Tibial nerve (tissue), 3 donors: Measurements from ENCODE around the gene FNBP1.

Experiments used
- POLR2A ChIP-seq, 2 donors: fragments of 450-650 bp; IDR thresholded peaks; one replicate each; pipeline ENCODE4 v1.6.1; 2017; ENCODE audit warnings: antibody characterized with exemption in 2 of 2, mild to moderate bottlenecking in 2 of 2, moderate library complexity in 2 of 2
- TF ChIP-seq, protein P1 (sequence below), 5 experiments: fragments of 200-600 bp in 3 of 5; fragments of 450-650 bp in 2 of 5; sonication (generic) in 3 of 5; IDR thresholded peaks; one replicate each; pipeline ENCODE4 v1.5.1; 2016 to 2019; ENCODE audit warnings: antibody characterized with exemption in 5 of 5, mild to moderate bottlenecking in 3 of 5, moderate library complexity in 2 of 5

DNA sequence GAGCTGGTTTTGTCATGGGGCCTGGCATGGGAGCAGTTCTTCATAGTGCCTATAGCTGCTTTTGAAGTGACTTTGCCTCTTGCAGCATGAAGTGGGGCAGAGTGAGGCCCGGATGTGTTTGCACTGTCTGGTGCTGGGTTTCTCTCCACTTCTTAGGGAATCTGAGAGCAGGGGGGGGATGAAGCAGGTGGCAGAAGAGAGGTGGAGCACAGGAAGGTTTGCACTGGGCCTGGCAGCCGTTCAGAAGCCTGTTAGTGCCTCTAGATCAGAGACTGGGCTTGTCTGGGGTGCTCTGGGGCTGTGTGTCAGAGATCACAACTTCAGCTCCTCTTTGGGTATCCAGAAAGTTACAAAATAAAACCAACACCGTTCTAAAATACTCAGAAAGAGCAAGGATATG, 189.4 kb downstream of the FNBP1 start:
- no peak for TF ChIP-seq POLR2A (IDR thresholded peaks at IDR 0.05)
- TF ChIP-seq, protein P1, sequence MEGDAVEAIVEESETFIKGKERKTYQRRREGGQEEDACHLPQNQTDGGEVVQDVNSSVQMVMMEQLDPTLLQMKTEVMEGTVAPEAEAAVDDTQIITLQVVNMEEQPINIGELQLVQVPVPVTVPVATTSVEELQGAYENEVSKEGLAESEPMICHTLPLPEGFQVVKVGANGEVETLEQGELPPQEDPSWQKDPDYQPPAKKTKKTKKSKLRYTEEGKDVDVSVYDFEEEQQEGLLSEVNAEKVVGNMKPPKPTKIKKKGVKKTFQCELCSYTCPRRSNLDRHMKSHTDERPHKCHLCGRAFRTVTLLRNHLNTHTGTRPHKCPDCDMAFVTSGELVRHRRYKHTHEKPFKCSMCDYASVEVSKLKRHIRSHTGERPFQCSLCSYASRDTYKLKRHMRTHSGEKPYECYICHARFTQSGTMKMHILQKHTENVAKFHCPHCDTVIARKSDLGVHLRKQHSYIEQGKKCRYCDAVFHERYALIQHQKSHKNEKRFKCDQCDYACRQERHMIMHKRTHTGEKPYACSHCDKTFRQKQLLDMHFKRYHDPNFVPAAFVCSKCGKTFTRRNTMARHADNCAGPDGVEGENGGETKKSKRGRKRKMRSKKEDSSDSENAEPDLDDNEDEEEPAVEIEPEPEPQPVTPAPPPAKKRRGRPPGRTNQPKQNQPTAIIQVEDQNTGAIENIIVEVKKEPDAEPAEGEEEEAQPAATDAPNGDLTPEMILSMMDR (IDR thresholded peaks at IDR 0.05) = no peak
